ENCODE results near the gene VPS35L.
"Not testable (repeated sequence)": the region's sequence is repeated elsewhere in the genome, so short reads cannot be mapped to it uniquely, and the experiment has no call there.

The VPS35L gene

GRCh38 chr16:19644877-19645276 is 89.4 kb downstream of the VPS35L start:
- in situ Hi-C loops (cut with MboI; ENCODE audit: low sequenced_read_pairs), result no loop called here

GRCh38 chr16:19645557-19645981 is 90.1 kb downstream of the VPS35L start:
- in situ Hi-C loops (cut with MboI; ENCODE audit: low sequenced_read_pairs), result no loop called here

- in situ Hi-C loops (cut with MboI; ENCODE audit: low sequenced_read_pairs), result no loop called here
Measured at GRCh38 chr16:19649980-19650379, 94.5 kb downstream of the VPS35L start.

- in situ Hi-C loops (cut with MboI; ENCODE audit: low sequenced_read_pairs), result no loop called here
Measured at GRCh38 chr16:19654147-19654546, 98.6 kb downstream of the VPS35L start.

GRCh38 chr16:19655242-19655777 is 99.8 kb downstream of the VPS35L start:
- in situ Hi-C loops (cut with MboI; ENCODE audit: low sequenced_read_pairs), result no loop called here

- in situ Hi-C loops (cut with MboI; ENCODE audit: low sequenced_read_pairs), result no loop called here
Measured at GRCh38 chr16:19657831-19658230, 102.3 kb downstream of the VPS35L start.

- in situ Hi-C loops (cut with MboI; ENCODE audit: low sequenced_read_pairs), result no loop called here
Measured at GRCh38 chr16:19659554-19659953, 104.1 kb downstream of the VPS35L start.

- in situ Hi-C loops (cut with MboI; ENCODE audit: low sequenced_read_pairs), result no loop called here
Measured at GRCh38 chr16:19660432-19660831, 104.9 kb downstream of the VPS35L start.

- in situ Hi-C loops (cut with MboI; ENCODE audit: low sequenced_read_pairs), result no loop called here
Measured at GRCh38 chr16:19662351-19662750, 106.8 kb downstream of the VPS35L start.

GRCh38 chr16:19664166-19664565 is 108.7 kb downstream of the VPS35L start:
- in situ Hi-C loops (cut with MboI; ENCODE audit: low sequenced_read_pairs), result no loop called here

GRCh38 chr16:19665313-19665712 is 109.8 kb downstream of the VPS35L start:
- in situ Hi-C loops (cut with MboI; ENCODE audit: low sequenced_read_pairs), result not testable (repeated sequence)

GRCh38 chr16:19666477-19666876 is 111.0 kb downstream of the VPS35L start:
- in situ Hi-C loops (cut with MboI; ENCODE audit: low sequenced_read_pairs), result no loop called here

- in situ Hi-C loops (cut with MboI; ENCODE audit: low sequenced_read_pairs), result no loop called here
Measured at GRCh38 chr16:19672378-19672777, 116.9 kb downstream of the VPS35L start.

GRCh38 chr16:19674485-19674884 is 119.0 kb downstream of the VPS35L start:
- in situ Hi-C loops (cut with MboI; ENCODE audit: low sequenced_read_pairs), result no loop called here

- in situ Hi-C loops (cut with MboI; ENCODE audit: low sequenced_read_pairs), result no loop called here
Measured at GRCh38 chr16:19677402-19677801, 121.9 kb downstream of the VPS35L start.

- in situ Hi-C loops (cut with MboI; ENCODE audit: low sequenced_read_pairs), result no loop called here
Measured at GRCh38 chr16:19678804-19679203, 123.3 kb downstream of the VPS35L start.

- in situ Hi-C loops (cut with MboI; ENCODE audit: low sequenced_read_pairs), result not testable (repeated sequence)
Measured at GRCh38 chr16:19679281-19679680, 123.8 kb downstream of the VPS35L start.

- in situ Hi-C loops (cut with MboI; ENCODE audit: low sequenced_read_pairs), result no loop called here
Measured at GRCh38 chr16:19680881-19681340, 125.4 kb downstream of the VPS35L start.

- in situ Hi-C loops (cut with MboI; ENCODE audit: low sequenced_read_pairs), result no loop called here
Measured at GRCh38 chr16:19681637-19682036, 126.1 kb downstream of the VPS35L start.

GRCh38 chr16:19683453-19684236 is 128.1 kb downstream of the VPS35L start:
- in situ Hi-C loops (cut with MboI; ENCODE audit: low sequenced_read_pairs), result no loop called here

- in situ Hi-C loops (cut with MboI; ENCODE audit: low sequenced_read_pairs), result no loop called here
Measured at GRCh38 chr16:19685176-19685575, 129.7 kb downstream of the VPS35L start.

- in situ Hi-C loops (cut with MboI; ENCODE audit: low sequenced_read_pairs), result no loop called here
Measured at GRCh38 chr16:19687279-19687678, 131.8 kb downstream of the VPS35L start.

Measured in HL-60/S4 treated with retinoic acid at 250 ng/mL for 4 days and 3 days (cell line).